Measurements from ENCODE around the gene GLDC. TPM values are rescaled to one million over a fixed set of nuclear protein-coding genes. Genes with fewer than 3 reads are reported as not detected.

GLDC gene
- total and polyA plus RNA-seq, 4 donors: 0.10 to 1.5 (median 0.74) TPM

GRCh38 chr9:6614489-6614888, 31.0 kb downstream of the GLDC start:
- Histone ChIP-seq H3K27ac (ENCODE audit: low read depth in 1 of 2, low read length in 1 of 2) (no peak overlapping the region), H3K9ac (ENCODE audit: insufficient read depth in 1 of 2, low read length in 2 of 2) (peak overlapping the region in 1 of 2 donors; percentile 16), H3K4me3 (no peak overlapping the region), H3K4me1 (ENCODE audit: control insufficient read depth in 5 of 5, insufficient read depth in 5 of 5, low read length in 5 of 5) (no peaks in the 10 kb centered on the region), H3K27me3 (ENCODE audit: control insufficient read depth in 3 of 3, insufficient read depth in 3 of 3, low read length in 2 of 3) (no peaks in the 10 kb centered on the region), H3K36me3 (ENCODE audit: control insufficient read depth in 4 of 4, insufficient read depth in 4 of 4, low read length in 4 of 4) (no peaks in the 10 kb centered on the region), H3K9me3 (ENCODE audit: control insufficient read depth in 4 of 4, insufficient read depth in 3 of 4, low read length in 3 of 4) (peaks cover 0 to 2% (median 0%) of the 10 kb centered on the region in 4 donors)
- no peak for TF ChIP-seq CTCF (IDR thresholded peaks at IDR 0.05; ENCODE audit: control extremely low read depth, extremely low read depth)
- 94 to 97% methylated on average over 5 of the region's 5 CpGs for WGBS, 2 donors
- no peak for DNase-seq
- ATAC-seq (ENCODE audit: insufficient read depth, low FRiP score): no peak

DNA sequence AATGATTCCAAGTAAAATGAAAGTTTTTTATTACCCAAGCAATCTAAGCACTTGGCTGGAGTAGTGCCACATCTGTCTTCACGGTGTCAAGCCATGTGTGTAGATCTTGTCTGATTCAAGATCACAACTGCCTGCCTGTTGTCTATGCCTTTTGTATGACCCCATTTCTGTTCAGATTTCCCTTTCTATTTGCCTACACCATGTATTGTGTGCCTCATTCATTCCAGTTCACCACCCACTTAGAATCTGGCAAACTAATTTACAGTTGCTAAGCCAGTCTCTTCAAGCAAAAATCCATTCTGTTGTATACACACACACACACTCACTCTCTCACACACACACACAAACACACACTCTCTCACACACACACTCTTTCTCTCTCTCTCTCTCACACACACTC, 33.7 kb downstream of the GLDC start:
- Histone ChIP-seq H3K27me3 (ENCODE audit: control insufficient read depth in 3 of 3, insufficient read depth in 3 of 3, low read length in 2 of 3) (no peaks in the 10 kb centered on the region), H3K4me3 (no peak overlapping the region), H3K4me1 (ENCODE audit: control insufficient read depth in 5 of 5, insufficient read depth in 5 of 5, low read length in 5 of 5) (no peaks in the 10 kb centered on the region), H3K9me3 (ENCODE audit: control insufficient read depth in 4 of 4, insufficient read depth in 3 of 4, low read length in 3 of 4) (no peaks in the 10 kb centered on the region), H3K9ac (ENCODE audit: insufficient read depth in 1 of 2, low read length in 2 of 2) (no peak overlapping the region), H3K27ac (ENCODE audit: low read depth in 1 of 2, low read length in 1 of 2) (no peak overlapping the region), H3K36me3 (ENCODE audit: control insufficient read depth in 4 of 4, insufficient read depth in 4 of 4, low read length in 4 of 4) (no peaks in the 10 kb centered on the region)
- DNase-seq (no peak), ATAC-seq (ENCODE audit: insufficient read depth, low FRiP score) (no peak)
- no peak for TF ChIP-seq CTCF (IDR thresholded peaks at IDR 0.05; ENCODE audit: control extremely low read depth, extremely low read depth)
- 50 to 73% methylated on average over 1 of the region's 1 CpG for WGBS, 2 donors

- no peaks in the 10 kb centered on the region for H3K9me3 ChIP-seq (ENCODE audit: control insufficient read depth in 4 of 4, insufficient read depth in 3 of 4, low read length in 3 of 4)
- H3K27ac ChIP-seq (ENCODE audit: low read depth in 1 of 2, low read length in 1 of 2): no peak overlapping the region
- no peak overlapping the region for H3K4me3 ChIP-seq
- H3K27me3 ChIP-seq (ENCODE audit: control insufficient read depth in 3 of 3, insufficient read depth in 3 of 3, low read length in 2 of 3): no peaks in the 10 kb centered on the region
- DNase-seq (no peak), ATAC-seq (ENCODE audit: insufficient read depth, low FRiP score) (no peak)
- no peaks in the 10 kb centered on the region for H3K4me1 ChIP-seq (ENCODE audit: control insufficient read depth in 5 of 5, insufficient read depth in 5 of 5, low read length in 5 of 5)
- 92 to 93% methylated on average over 2 of the region's 2 CpGs for WGBS, 2 donors
- no peak overlapping the region for H3K9ac ChIP-seq (ENCODE audit: insufficient read depth in 1 of 2, low read length in 2 of 2)
- no peaks in the 10 kb centered on the region for H3K36me3 ChIP-seq (ENCODE audit: control insufficient read depth in 4 of 4, insufficient read depth in 4 of 4, low read length in 4 of 4)
- TF ChIP-seq CTCF (IDR thresholded peaks at IDR 0.05; ENCODE audit: control extremely low read depth, extremely low read depth): no peak
Observed at GRCh38 chr9:6610073-6610472, 35.5 kb downstream of the GLDC start.

GRCh38 chr9:6609497-6610016, 36.0 kb downstream of the GLDC start:
- Histone ChIP-seq H3K36me3 (ENCODE audit: control insufficient read depth in 4 of 4, insufficient read depth in 4 of 4, low read length in 4 of 4) (no peaks in the 10 kb centered on the region), H3K9me3 (ENCODE audit: control insufficient read depth in 4 of 4, insufficient read depth in 3 of 4, low read length in 3 of 4) (no peaks in the 10 kb centered on the region), H3K27me3 (ENCODE audit: control insufficient read depth in 3 of 3, insufficient read depth in 3 of 3, low read length in 2 of 3) (no peaks in the 10 kb centered on the region), H3K9ac (ENCODE audit: insufficient read depth in 1 of 2, low read length in 2 of 2) (no peak overlapping the region), H3K27ac (ENCODE audit: low read depth in 1 of 2, low read length in 1 of 2) (no peak overlapping the region), H3K4me1 (ENCODE audit: control insufficient read depth in 5 of 5, insufficient read depth in 5 of 5, low read length in 5 of 5) (no peaks in the 10 kb centered on the region), H3K4me3 (no peak overlapping the region)
- TF ChIP-seq CTCF (IDR thresholded peaks at IDR 0.05; ENCODE audit: control extremely low read depth, extremely low read depth): no peak
- ATAC-seq (ENCODE audit: insufficient read depth, low FRiP score) (no peak), DNase-seq (no peak)
- 93 to 95% methylated on average over 11 of the region's 11 CpGs for WGBS, 2 donors
